ENCODE measurements around the gene C5AR2. TPM values are rescaled to one million over a fixed set of nuclear protein-coding genes. Genes with fewer than 3 reads are reported as not detected.
"Not testable (repeated sequence)": the region's sequence is repeated elsewhere in the genome, so short reads cannot be mapped to it uniquely, and the experiment has no call there.

The C5AR2 gene
- total RNA-seq, 2 experiments from 2014 or later, result 0.06 to 0.19 TPM

DNA sequence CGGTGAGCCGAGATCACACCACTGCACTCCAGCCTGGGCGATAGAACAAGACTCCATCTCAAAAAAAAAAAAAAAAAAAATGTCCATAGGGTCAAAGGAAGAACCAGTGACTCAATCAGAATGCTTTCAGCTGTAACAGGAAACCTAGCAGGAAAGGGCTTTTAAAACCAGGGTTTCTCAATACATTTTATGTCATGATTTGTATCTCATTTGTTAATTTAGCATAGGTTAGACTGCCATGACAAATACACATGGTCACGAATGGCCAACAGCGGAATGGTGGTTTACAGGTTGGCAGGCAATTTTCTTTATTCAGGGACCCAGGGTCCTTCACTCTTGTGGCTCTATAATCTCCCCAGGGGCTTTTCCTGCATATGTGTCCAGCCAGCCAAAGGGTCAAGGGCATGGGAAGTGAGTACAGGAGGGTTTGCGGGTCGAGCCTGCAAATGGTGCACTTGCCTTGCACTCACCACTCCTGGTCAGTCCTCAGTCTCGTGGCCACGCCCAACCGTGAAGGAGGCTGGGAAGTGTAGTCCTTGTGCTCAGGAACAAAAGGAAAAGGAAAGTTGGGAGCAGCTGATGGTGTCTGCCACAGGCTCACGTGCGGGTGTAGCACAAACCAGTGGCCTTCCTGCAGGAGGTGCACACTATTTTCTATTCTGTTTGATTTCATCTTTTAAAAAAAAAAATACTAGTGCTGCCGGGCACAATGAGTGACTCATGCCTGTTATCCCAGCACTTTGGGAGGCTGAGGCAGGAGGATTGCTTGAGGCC, 32.0 kb downstream of the C5AR2 start:
- H3K27me3 Mint-ChIP-seq, result no peaks in the 10 kb centered on the region
- ChIA-PET CTCF (no interaction called here), POLR2A (no interaction called here)
- H3K9me3 Mint-ChIP-seq, result no peaks in the 10 kb centered on the region
- H3K36me3 Mint-ChIP-seq (ENCODE audit: low read depth), result peaks cover 82% of the 10 kb centered on the region
- H3K4me1 ChIP-seq (ENCODE audit: insufficient read depth, low read length), result no peaks in the 10 kb centered on the region
- H3K27ac Mint-ChIP-seq, result no peak overlapping the region
- intact Hi-C loops (cut with DNase I, micrococcal nuclease), result no loop called here
- DNase-seq (peak in 2 of 14 experiments; percentile 19 to 37), ATAC-seq (ENCODE audit: poor library complexity) (no peak)
- peaks cover 73% of the 10 kb centered on the region for H3K36me3 ChIP-seq (ENCODE audit: insufficient read depth, low read length)
- no peak overlapping the region for H3K4me3 Mint-ChIP-seq
- no peaks in the 10 kb centered on the region for H3K27me3 ChIP-seq (ENCODE audit: control insufficient read depth in 1 of 2, insufficient read depth in 2 of 2, low read length in 2 of 2)
- H3K9me3 ChIP-seq (ENCODE audit: control insufficient read depth in 1 of 2, insufficient read depth in 1 of 2, low read length in 2 of 2), result no peaks in the 10 kb centered on the region
- H3K27ac ChIP-seq (ENCODE audit: low read depth in 1 of 2, low read length in 2 of 2), result no peak overlapping the region
- TF ChIP-seq, protein P1, sequence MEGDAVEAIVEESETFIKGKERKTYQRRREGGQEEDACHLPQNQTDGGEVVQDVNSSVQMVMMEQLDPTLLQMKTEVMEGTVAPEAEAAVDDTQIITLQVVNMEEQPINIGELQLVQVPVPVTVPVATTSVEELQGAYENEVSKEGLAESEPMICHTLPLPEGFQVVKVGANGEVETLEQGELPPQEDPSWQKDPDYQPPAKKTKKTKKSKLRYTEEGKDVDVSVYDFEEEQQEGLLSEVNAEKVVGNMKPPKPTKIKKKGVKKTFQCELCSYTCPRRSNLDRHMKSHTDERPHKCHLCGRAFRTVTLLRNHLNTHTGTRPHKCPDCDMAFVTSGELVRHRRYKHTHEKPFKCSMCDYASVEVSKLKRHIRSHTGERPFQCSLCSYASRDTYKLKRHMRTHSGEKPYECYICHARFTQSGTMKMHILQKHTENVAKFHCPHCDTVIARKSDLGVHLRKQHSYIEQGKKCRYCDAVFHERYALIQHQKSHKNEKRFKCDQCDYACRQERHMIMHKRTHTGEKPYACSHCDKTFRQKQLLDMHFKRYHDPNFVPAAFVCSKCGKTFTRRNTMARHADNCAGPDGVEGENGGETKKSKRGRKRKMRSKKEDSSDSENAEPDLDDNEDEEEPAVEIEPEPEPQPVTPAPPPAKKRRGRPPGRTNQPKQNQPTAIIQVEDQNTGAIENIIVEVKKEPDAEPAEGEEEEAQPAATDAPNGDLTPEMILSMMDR (IDR thresholded peaks at IDR 0.05), result no peak
- no peak overlapping the region for H3K4me3 ChIP-seq (ENCODE audit: low read length)
- no peaks in the 10 kb centered on the region for H3K4me1 Mint-ChIP-seq (ENCODE audit: low read depth)

DNA sequence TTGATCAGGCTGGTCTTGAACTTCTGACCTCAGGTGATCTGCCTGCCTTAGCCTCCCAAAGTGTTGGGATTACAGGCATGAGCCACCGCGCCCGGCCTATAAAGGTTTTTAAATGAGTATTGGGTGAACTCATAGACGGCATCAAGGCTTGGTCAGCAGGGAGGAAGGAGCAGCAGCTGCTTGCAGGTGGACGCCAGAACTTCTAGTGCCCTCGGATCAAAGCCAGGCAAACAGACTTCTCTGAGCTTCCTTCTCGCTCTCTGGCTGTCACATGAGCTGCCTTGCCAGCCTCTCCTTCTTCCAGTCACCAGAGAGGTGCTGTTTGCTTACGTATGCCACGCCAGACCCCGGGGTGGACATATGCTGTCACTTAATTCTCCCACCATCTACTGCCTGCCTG, 33.5 kb downstream of the C5AR2 start:
- H3K4me3 Mint-ChIP-seq; DNase-seq; H3K9me3 Mint-ChIP-seq; H3K27me3 Mint-ChIP-seq; H3K4me1 Mint-ChIP-seq (ENCODE audit: low read depth); H3K27me3 ChIP-seq (ENCODE audit: control insufficient read depth in 1 of 2, insufficient read depth in 2 of 2, low read length in 2 of 2); intact Hi-C loops (cut with DNase I, micrococcal nuclease); H3K27ac Mint-ChIP-seq; POLR2A ChIA-PET; H3K9me3 ChIP-seq (ENCODE audit: control insufficient read depth in 1 of 2, insufficient read depth in 1 of 2, low read length in 2 of 2); H3K4me1 ChIP-seq (ENCODE audit: insufficient read depth, low read length); H3K4me3 ChIP-seq (ENCODE audit: low read length); ATAC-seq (ENCODE audit: poor library complexity); H3K27ac ChIP-seq (ENCODE audit: low read depth in 1 of 2, low read length in 2 of 2): not testable (repeated sequence)
- peaks cover 84% of the 10 kb centered on the region for H3K36me3 Mint-ChIP-seq (ENCODE audit: low read depth)
- CTCF ChIA-PET, result interaction anchor here (1.0 to 1.1 kb wide), 2 partner anchors 16 to 26 kb away, joined by 3 to 4 read pairs; partner anchors contain the start of gene DHX34
- peaks cover 74% of the 10 kb centered on the region for H3K36me3 ChIP-seq (ENCODE audit: insufficient read depth, low read length)

- TF ChIP-seq, protein P1 (IDR thresholded peaks at IDR 0.05), result no peak
- CTCF ChIA-PET, result no interaction called here
- Mint-ChIP-seq H3K27me3 (no peaks in the 10 kb centered on the region), H3K27ac (no peak overlapping the region), H3K4me1 (ENCODE audit: low read depth) (no peaks in the 10 kb centered on the region), H3K4me3 (no peak overlapping the region), H3K36me3 (ENCODE audit: low read depth) (peaks cover 65% of the 10 kb centered on the region), H3K9me3 (no peaks in the 10 kb centered on the region)
- Histone ChIP-seq H3K4me3 (ENCODE audit: low read length) (no peak overlapping the region), H3K9me3 (ENCODE audit: control insufficient read depth in 1 of 2, insufficient read depth in 1 of 2, low read length in 2 of 2) (no peaks in the 10 kb centered on the region), H3K27me3 (ENCODE audit: control insufficient read depth in 1 of 2, insufficient read depth in 2 of 2, low read length in 2 of 2) (no peaks in the 10 kb centered on the region), H3K36me3 (ENCODE audit: insufficient read depth, low read length) (peaks cover 71% of the 10 kb centered on the region), H3K27ac (ENCODE audit: low read depth in 1 of 2, low read length in 2 of 2) (no peak overlapping the region), H3K4me1 (ENCODE audit: insufficient read depth, low read length) (peaks cover 3% of the 10 kb centered on the region)
- ATAC-seq (ENCODE audit: poor library complexity) (no peak), DNase-seq (peak in 2 of 14 experiments; percentile 53 to 63)
- POLR2A ChIA-PET, result no interaction called here
- intact Hi-C loops (cut with DNase I, micrococcal nuclease), result no loop called here
Observed at GRCh38 chr19:47370045-47370611, 38.2 kb downstream of the C5AR2 start.

Measured in CD4-positive, alpha-beta T cell (primary cell).